Astrocyte of the spinal cord (primary cell): ENCODE measurements around the gene HMG20B.

ENCODE experiments used
- DNase-seq: peaks from one replicate; pipeline ENCODE4 v3.0.0; 2011; ENCODE audit warnings: low read depth, low spot score
- H3K4me3 ChIP-seq: 2 replicates; pipeline ENCODE4 v1.5.1; 2011; ENCODE audit warnings: low read depth, mild to moderate bottlenecking, low read length, moderate library complexity
- in situ Hi-C: cut with HindIII; loops from 2 replicates; pipeline ENCODE4 v1.10.0; 2017; ENCODE audit warnings: low sequenced_read_pairs
- TF ChIP-seq, protein P1 (sequence below): IDR thresholded peaks from 2 replicates; pipeline ENCODE4 v1.5.1; 2012; ENCODE audit warnings: low read depth, mild to moderate bottlenecking, low read length, inconsistent platforms

Gene HMG20B

DNA sequence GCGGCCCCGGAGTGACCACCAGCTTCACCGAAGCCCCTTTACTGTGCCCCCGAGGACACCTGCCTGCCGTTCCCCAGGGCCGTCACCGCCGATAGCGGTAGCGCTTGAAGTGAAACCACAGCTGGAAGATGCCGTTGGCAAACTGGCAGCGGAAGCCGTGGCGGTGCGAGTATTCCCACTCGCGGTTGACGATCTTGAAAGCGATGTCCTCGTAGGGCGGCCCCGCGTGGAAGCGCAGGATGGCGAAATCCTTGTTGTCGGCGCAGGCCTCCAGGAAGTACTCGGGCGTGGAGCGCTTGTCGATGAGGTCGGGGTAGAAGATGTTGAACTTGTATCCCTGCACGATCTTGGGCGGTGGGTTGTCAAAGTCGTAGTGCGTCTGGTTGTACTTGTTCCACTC is 39.1 kb downstream of the HMG20B start:
- no peak for DNase-seq
- no peak overlapping the region for H3K4me3 ChIP-seq
- in situ Hi-C loops: no loop called here
- TF ChIP-seq, protein P1, sequence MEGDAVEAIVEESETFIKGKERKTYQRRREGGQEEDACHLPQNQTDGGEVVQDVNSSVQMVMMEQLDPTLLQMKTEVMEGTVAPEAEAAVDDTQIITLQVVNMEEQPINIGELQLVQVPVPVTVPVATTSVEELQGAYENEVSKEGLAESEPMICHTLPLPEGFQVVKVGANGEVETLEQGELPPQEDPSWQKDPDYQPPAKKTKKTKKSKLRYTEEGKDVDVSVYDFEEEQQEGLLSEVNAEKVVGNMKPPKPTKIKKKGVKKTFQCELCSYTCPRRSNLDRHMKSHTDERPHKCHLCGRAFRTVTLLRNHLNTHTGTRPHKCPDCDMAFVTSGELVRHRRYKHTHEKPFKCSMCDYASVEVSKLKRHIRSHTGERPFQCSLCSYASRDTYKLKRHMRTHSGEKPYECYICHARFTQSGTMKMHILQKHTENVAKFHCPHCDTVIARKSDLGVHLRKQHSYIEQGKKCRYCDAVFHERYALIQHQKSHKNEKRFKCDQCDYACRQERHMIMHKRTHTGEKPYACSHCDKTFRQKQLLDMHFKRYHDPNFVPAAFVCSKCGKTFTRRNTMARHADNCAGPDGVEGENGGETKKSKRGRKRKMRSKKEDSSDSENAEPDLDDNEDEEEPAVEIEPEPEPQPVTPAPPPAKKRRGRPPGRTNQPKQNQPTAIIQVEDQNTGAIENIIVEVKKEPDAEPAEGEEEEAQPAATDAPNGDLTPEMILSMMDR: no peak

DNA sequence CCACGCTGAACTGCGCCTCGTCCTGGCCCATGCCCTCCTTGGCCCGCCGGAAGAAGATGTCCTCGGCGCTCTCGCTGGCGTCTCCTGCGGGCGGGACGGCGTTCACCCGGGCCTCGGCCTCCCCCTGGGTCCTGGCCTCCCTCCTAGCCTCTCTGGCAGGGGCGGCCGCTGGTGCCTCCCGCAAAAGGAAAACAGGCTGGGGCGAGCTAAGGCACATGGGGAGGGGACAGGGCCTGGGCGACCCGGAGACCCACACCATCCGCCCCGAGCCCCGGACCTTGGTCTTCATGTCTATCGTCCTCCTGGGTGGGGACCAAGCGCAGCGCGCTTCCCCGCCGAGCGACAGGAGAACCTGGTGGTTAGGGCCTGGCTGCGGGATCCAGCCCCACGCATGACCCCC is 39.6 kb downstream of the HMG20B start:
- DNase-seq: no peak
- TF ChIP-seq, protein P1: no peak
- no peak overlapping the region for H3K4me3 ChIP-seq
- in situ Hi-C loops: no loop called here

GRCh38 chr19:3612901-3613741 is 40.4 kb downstream of the HMG20B start:
- TF ChIP-seq, protein P1: no peak
- no peak overlapping the region for H3K4me3 ChIP-seq
- in situ Hi-C loops: no loop called here
- no peak for DNase-seq

GRCh38 chr19:3613818-3614661 is 41.3 kb downstream of the HMG20B start:
- in situ Hi-C loops: no loop called here
- DNase-seq: no peak
- TF ChIP-seq, protein P1: no peak
- H3K4me3 ChIP-seq: no peak overlapping the region

DNA sequence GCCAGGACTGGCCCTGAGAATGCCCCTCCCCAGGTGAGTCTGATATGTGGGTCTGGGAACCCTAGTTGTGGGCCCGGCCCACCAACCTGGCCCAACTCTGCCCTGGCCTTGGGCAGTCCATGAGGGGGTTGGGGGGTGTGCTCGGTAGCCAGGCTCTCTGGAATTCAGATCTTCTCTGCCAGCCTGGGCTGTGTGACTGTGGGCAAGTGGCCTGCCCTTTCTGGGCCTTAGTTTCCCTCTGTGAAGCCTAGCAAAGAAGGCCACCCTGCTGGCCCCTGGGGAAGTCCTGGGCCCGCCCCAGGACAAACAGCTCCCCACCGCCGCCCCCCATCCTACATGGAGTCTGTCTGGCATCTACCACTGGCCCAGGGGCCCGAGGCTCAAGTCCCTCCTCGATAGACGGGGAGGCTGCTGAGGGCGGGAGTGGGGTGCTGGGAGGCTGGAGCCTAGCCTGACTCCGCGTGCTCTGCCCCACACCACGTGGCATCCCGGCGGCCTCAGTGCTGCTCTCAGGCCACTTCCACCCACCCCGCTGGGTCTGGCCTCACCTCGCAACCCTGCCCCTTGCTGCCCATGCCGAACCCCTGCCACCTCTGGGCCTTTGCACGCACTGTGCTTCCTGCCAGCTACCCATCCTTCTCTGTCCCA is 42.2 kb downstream of the HMG20B start:
- no peak overlapping the region for H3K4me3 ChIP-seq
- no peak for DNase-seq
- in situ Hi-C loops: no loop called here
- TF ChIP-seq, protein P1: no peak

- no peak overlapping the region for H3K4me3 ChIP-seq
- DNase-seq: no peak
- TF ChIP-seq, protein P1: no peak
- in situ Hi-C loops: no loop called here
Observed at GRCh38 chr19:3615524-3616135, 42.9 kb downstream of the HMG20B start.
